ENCODE data around the gene SARS1.
A peak's percentile ranks its signal among the peaks of the same experiment; 100 is the strongest.
"Not testable (repeated sequence)": the region's sequence is repeated elsewhere in the genome, so short reads cannot be mapped to it uniquely, and the experiment has no call there.

Gene SARS1

DNA sequence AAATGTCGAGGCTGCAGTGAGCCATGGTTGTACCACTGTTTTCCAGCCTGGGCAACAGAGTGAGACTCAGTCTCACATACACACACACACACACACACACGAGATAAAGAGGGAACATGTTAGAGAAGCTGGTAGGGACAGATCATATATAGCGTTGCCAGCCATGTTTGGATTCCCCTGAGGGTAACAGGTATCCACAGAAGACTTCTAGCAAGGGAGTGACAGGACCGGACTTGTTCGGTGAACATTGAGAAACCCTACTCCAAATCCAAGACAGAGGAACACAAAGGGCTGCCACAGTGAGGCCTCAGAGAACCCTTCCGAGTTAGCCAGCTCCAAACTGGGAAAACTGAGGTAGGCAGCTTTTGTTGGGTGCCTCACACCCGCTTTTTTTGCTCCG lies 3.7 kb upstream of the SARS1 start:
- no peak overlapping the region for H3K4me3 ChIP-seq (ENCODE audit: low read depth, low read length)
- TF ChIP-seq, protein P1, sequence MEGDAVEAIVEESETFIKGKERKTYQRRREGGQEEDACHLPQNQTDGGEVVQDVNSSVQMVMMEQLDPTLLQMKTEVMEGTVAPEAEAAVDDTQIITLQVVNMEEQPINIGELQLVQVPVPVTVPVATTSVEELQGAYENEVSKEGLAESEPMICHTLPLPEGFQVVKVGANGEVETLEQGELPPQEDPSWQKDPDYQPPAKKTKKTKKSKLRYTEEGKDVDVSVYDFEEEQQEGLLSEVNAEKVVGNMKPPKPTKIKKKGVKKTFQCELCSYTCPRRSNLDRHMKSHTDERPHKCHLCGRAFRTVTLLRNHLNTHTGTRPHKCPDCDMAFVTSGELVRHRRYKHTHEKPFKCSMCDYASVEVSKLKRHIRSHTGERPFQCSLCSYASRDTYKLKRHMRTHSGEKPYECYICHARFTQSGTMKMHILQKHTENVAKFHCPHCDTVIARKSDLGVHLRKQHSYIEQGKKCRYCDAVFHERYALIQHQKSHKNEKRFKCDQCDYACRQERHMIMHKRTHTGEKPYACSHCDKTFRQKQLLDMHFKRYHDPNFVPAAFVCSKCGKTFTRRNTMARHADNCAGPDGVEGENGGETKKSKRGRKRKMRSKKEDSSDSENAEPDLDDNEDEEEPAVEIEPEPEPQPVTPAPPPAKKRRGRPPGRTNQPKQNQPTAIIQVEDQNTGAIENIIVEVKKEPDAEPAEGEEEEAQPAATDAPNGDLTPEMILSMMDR (IDR thresholded peaks at IDR 0.05; ENCODE audit: control insufficient read depth, extremely low read depth, insufficient read depth): no peak
- no peak for DNase-seq (ENCODE audit: low read depth)

DNA sequence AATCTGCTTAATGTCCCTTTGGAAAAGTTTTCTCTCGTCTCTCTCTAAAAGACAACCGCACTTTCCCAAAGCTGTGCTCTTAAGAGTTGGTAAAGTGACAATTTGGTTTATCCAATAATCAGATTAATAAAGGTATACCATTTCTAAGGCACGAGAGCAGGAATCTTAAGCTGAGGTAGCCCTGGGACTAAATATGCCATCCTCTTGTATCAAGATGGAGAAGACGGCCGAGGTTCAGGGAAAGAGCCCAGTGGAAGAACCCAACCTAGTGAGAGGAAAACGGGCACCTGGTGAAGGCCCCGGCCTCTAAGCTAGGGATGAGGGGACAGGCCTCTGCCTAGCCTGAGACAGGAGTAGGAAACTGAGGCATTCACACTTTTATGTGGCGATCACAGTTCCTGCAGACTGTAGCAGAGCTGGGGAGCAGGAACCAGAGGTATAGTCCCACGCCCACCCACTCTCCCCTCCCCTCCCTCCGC lies 334 bp upstream of the SARS1 start:
- TF ChIP-seq, protein P1 (IDR thresholded peaks at IDR 0.05; ENCODE audit: control insufficient read depth, extremely low read depth, insufficient read depth): no peak
- no peak for DNase-seq (ENCODE audit: low read depth)
- peak overlapping the region; percentile 93 for H3K4me3 ChIP-seq (ENCODE audit: low read depth, low read length)

DNA sequence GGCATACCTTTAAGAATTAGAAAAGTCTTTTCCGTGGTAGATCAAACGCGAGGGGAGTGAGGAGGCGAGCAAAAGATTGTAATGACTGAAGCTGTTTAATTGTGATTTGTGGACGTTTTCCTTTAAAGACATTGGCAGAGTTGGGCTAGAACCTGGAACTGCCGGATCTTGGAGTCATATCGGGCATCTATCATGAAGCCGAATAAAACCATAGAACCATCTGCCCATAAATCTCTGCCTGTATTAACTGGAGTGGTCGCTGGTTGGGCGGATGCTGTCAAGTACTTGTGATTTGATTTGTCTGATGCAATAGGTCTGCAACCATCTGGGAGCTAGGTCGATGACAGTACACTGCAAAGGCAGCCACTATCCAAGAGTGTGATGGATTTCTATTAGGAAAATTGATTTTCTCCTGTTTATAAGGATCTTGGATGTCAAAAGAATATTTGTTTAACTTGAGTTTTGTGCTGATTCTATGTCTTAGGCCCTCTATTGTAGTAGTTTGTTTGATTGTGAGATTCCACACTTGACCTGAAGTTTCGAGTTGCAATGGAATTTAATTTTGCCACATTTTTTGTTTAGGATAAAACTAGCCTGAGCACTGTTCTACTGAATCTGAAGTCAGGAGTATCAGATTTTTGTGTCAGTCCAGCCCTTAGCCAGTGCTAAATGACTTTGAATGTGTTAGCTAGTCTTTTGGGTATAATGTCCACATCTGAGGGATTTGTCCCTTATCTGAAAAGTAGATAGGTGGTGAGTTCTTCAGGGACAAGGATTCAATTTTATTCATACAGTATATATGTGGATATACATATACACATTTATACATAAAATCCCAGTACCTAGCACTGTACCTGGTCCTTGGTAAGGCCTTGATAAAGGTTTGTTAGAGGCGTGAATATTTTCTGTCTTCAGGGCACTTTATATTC lies 1.2 kb downstream of the SARS1 start:
- peak; percentile 82 for DNase-seq (ENCODE audit: low read depth)
- TF ChIP-seq, protein P1 (IDR thresholded peaks at IDR 0.05; ENCODE audit: control insufficient read depth, extremely low read depth, insufficient read depth): no peak
- H3K4me3 ChIP-seq (ENCODE audit: low read depth, low read length): peak overlapping the region; percentile 93

DNA sequence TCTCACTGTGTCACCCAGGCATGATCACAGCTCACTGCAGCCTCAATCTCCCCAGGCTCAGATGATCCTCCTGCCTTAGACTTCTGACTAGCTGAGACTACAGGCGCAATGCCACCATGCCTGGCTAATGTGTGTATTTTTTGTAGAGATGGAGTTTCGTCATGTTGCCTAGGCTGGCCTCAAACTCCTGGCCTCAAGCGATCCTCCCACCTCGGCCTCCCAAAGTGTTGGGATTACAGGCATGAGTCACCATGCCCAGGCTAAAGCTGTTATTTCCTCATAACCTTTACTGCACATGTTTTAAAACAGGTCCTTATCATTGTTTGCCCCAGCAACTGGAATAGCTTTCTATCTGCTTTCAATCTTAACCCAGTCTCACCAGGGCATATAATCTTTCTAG lies 2.9 kb downstream of the SARS1 start:
- TF ChIP-seq, protein P1 (IDR thresholded peaks at IDR 0.05; ENCODE audit: control insufficient read depth, extremely low read depth, insufficient read depth): no peak
- no peak for DNase-seq (ENCODE audit: low read depth)
- H3K4me3 ChIP-seq (ENCODE audit: low read depth, low read length): no peak overlapping the region

DNA sequence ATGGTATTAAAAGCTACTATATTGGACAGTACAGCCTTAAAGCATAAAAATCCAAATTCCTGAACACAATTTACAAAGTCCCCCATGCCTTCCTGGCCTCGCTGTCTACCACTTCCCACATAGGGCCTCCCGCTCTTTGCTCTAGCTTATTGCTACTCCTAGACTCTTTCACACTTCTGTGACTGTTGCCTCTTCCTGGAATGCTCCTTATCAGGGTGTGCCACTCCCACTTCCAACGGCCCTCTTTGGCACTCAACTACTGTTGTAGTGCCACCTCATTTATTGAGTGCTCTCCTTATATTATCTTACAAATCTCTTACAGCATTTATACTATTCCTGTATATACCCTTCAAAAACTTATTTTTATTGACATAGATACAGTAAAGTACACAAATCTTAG lies 4.8 kb downstream of the SARS1 start:
- DNase-seq (ENCODE audit: low read depth): no peak
- TF ChIP-seq, protein P1 (IDR thresholded peaks at IDR 0.05; ENCODE audit: control insufficient read depth, extremely low read depth, insufficient read depth): no peak
- no peak overlapping the region for H3K4me3 ChIP-seq (ENCODE audit: low read depth, low read length)

DNA sequence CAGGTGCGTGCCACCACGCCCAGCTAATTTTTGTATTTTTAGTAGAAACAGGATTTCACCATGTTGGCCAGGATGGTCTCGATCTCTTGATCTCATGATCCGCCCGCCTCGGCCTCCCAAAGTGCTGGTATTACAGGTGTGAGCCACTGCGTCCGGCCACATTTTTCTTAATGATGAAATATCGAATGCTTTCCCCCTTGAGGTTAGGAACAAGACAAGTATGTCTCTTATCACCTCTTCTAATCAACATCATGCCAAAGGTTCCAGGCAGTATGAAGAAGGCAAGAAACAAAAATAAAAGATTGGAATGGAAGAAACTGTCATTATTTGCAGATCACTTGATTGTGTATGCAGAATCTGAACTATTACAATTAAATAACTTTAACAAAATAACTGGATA lies 7.5 kb downstream of the SARS1 start:
- not testable (repeated sequence) for DNase-seq (ENCODE audit: low read depth); H3K4me3 ChIP-seq (ENCODE audit: low read depth, low read length)

DNA sequence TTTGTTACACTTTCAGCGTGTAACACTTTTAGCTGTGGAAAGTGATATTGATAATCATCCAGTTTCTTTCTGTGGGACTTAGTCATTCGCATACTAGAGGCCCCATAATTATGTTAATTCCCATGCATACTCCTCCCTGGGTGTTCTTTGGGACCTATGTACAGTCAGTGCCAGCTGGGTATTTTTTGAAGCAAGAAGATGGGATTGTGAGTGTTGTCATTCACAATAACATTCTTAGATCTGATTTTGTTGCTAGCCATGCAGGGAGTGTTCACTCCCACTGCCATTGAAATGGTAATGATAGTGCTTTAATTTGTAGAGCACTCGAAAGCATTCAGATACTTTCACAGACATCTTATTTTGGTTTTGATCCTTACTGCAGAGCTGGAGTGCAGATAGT lies 11.6 kb downstream of the SARS1 start:
- TF ChIP-seq, protein P1 (IDR thresholded peaks at IDR 0.05; ENCODE audit: control insufficient read depth, extremely low read depth, insufficient read depth): no peak
- no peak for DNase-seq (ENCODE audit: low read depth)
- no peak overlapping the region for H3K4me3 ChIP-seq (ENCODE audit: low read depth, low read length)

Measured in LNCaP clone FGC (cell line).